Non-pigmented ciliary epithelial cell (primary cell): ENCODE measurements around the gene FBXO47.

ENCODE experiments used
- DNase-seq: peaks from one replicate; pipeline ENCODE4 v3.0.0-alpha.2; 2010; ENCODE audit warnings: low read depth

Gene FBXO47

GRCh38 chr17:38903404-38903803, 63.8 kb downstream of the FBXO47 start:
- DNase-seq = no peak

DNA sequence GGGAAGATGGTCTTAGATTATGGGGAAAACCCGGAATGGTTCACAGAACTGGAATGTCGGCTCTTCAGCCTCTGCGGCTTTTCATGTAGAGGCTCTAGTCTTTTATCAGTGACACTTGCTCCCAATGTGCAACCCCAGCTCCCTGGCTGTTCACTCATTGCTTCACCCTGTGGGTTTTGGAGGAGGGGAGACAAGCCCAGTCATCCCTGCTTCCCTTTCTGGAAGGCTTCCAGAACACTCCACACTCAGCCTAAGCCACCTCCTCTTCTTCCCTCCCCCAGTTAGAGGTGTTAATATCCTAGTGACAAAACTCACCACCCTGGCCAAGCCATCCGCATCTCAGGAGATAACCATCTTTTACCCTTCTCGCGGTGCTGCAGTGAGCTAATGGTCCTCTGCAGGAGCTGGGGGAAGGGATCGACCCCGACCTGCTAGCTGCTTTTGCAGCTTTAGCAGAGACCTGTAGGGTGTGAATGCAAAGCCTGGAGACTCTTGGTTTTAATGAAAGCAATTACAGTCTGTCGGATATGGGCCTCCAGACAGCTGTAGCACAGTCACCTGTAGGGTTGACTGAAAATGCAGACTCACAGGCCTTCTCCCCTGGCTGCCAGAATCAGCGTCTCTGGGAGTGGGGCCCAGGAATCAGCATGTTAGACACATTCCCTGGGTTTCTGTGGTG, 66.1 kb downstream of the FBXO47 start:
- peak; percentile 98 for DNase-seq

- no peak for DNase-seq
Observed at GRCh38 chr17:38899421-38899820, 67.8 kb downstream of the FBXO47 start.

GRCh38 chr17:38898812-38899348, 68.3 kb downstream of the FBXO47 start:
- DNase-seq = no peak

DNA sequence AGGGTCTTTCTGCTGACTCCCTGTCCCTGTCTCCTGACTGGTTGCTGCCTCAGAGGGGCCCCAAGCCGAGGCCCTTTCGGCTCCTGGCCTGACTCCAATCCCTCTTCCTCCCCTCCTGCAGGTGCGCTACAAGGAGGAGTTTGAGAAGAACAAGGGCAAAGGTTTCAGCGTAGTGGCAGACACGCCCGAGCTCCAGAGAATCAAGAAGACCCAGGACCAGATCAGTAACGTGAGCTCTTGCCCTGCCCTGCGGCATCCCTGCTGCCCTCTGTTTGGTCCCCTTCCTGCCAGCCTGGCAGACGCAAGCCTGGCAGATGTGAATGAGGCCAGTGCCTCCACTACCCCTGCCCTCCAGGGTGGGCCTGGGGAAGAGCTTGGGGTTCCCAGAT, 68.9 kb downstream of the FBXO47 start:
- DNase-seq = no peak

GRCh38 chr17:38897671-38898290, 69.4 kb downstream of the FBXO47 start:
- DNase-seq = no peak

DNA sequence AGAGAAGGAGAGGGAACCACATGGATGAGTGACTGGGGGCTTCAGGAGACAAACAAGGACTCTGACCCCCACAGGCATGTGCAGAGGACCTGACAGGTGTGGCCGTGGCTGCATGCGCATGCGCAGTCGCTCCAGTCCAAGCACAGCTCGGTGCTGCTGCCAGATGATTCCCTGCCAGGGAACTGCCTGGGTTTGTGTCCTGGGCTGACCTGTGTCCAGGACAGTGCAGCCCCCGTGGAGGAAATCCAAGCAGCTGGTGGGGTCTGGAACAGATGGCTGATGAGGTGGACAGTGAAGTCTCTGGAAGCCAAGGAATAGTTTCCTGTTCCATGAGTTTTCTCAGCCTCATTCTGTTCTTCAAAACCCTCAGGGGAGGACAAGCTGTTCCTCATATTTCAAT, 70.0 kb downstream of the FBXO47 start:
- no peak for DNase-seq

DNA sequence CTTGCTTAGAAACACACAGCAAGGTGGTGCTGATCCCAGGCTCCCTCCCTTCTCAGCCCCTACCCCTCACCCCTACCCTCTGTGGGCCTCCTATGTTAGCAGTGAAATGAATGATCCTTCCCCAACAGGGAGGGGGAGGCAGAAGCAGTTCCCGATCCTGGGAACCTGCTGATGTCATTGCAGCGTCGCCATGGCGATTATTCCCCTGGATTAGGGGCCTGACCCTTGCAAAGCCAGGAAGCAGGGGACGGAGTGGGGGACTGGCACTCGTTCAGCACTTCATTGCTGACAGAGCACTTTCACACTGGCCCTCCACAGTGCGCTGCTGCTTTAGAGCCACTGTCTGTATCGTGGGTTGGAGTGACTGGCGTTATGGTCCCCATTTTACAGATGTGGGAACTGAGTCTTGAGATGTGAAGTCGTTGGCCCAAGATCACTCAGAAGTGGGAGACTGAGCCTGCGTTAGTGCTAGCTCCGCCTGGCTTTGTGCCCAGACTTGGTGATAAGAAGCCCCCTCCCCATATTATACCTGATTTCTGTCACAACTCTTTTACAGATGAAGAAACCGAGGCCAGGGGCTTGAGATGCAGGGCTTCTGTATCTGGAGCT, 70.8 kb downstream of the FBXO47 start:
- no peak for DNase-seq

DNA sequence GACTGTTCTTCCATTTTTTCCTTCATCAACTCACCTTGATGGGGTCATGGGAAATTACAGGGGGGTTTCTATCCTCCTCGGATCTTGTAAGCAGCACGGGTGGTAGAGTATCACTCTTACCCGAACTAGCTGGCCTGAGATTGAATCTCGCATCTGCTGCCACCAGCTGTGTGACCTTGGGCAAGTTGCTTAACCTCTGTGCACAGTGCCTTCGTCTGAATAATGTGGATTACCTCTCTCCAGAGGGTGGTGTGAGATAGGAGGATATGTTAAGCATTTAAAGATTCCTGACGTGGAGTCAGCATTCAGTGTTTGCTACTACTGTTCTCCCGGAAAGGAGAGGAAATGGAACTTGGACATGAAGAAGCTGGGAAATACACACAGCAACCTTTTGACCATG, 72.9 kb downstream of the FBXO47 start:
- DNase-seq = no peak

GRCh38 chr17:38893607-38894006, 73.6 kb downstream of the FBXO47 start:
- DNase-seq = no peak

DNA sequence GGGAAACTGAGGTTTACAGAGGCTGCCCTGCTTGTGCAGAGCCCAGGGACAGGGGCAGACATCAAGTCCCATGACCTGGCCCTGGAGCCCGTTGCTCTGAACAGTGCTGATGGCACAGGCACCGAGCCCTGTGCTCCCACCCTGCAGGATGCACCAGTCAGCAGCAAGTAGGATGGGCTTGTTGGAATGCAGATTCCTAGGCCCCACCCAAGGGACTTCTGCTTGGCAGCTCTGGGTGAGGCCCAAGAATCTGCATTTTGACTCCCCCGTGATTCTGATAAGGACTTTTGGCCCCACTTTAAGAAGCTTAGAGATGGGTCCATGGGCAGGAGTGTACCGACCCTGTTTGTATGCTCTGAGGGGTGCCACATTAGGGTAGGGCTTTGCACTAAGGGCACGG, 74.1 kb downstream of the FBXO47 start:
- DNase-seq = no peak

- DNase-seq = no peak
Observed at GRCh38 chr17:38892620-38893019, 74.6 kb downstream of the FBXO47 start.

- no peak for DNase-seq
Observed at GRCh38 chr17:38892083-38892482, 75.1 kb downstream of the FBXO47 start.

- no peak for DNase-seq
Observed at GRCh38 chr17:38891441-38891840, 75.8 kb downstream of the FBXO47 start.

DNA sequence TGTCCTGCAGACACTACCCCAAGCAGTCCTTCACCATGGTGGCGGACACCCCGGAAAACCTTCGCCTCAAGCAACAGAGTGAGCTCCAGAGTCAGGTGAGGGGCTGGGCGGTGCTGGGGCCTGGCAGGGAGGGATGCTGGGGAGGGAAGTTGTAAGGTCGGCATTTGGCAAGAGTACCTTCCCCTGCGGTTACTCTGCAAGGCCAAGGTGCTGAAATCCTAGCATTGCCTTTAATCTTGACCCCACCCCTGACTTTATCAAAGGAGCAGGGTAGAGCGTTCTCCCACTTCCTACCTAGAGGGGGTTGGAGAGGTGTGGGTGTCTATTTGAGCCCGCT, 76.8 kb downstream of the FBXO47 start:
- DNase-seq = no peak

GRCh38 chr17:38889745-38890409, 77.3 kb downstream of the FBXO47 start:
- DNase-seq = no peak

DNA sequence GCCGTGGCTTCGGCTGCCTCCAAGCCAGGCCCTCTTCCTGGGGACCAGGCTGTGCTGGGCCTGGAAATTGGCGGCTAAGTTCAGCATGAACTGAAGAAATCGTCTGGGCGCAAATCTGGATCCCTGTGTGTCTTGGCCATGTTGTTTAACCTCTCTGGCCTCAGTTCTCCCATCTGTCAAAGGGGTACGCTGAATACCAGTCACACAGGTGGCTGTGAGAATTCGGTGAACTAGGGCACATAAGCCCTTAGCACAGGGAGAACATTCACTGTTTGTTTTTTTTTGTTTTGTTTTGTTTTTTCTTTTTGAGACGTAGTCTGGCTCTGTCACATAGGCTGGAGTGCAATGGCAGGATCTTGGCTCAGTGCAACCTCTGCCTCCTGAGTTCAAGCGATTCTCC, 78.4 kb downstream of the FBXO47 start:
- DNase-seq = no peak

- no peak for DNase-seq
Observed at GRCh38 chr17:38886643-38887010, 80.6 kb downstream of the FBXO47 start.
